Measurements from ENCODE around the gene SRMS. TPM values are rescaled to one million over a fixed set of nuclear protein-coding genes. Genes with fewer than 3 reads are reported as not detected.
A peak's percentile ranks its signal among the peaks of the same experiment; 100 is the strongest.

SRMS gene
- polyA plus RNA-seq, 6 donors from 2014 or later = not detected

DNA sequence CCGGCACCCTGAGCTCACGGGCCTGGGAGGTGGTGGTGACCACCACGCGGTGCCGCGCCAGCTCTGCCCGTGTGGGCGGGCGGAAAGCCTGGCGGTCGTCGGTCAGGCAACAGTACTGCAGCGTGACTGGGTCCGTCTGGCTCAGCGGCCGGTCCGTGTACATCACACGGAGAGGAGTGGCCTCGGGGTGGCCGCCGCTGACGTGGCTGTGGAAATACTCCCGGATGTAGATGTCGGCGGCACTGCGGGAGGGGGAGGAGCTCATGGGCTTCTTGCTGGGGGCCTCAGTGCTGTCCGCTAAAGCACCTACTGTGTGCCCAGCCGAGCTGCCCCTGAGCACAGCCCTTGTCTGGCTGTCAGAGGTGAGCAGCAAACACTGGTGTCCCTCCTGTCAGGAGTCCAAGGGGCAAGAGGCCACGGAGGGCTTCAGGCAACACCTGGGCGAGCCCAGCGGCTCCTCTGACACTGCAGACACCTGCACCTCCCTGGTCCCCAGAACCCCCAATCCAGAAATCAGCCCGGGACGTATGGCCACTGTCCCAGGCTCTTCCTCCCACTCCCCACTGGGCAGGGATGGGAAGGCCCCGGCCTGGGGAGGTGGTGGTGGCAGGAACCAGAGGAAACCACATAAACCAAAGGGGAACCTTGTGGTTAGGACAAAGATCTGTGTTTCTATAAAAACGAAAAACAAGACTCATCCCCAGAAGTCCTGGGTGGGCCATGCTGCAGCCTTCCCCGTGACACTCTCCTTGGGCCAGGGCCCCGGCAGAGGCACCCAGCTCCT is 20.0 kb upstream of the SRMS start:
- ATAC-seq (ENCODE audit: low read depth in 2 of 2) (peak; percentile 79 to 82), DNase-seq (peak; percentile 76)
- Mint-ChIP-seq H3K27ac (peak overlapping the region; percentile 66 to 92 (median 82)), H3K9me3 (no peaks in the 10 kb centered on the region), H3K27me3 (no peaks in the 10 kb centered on the region), H3K4me3 (peak overlapping the region; percentile 84 to 93 (median 88)), H3K36me3 (no peaks in the 10 kb centered on the region), H3K4me1 (peaks cover 20 to 30% (median 22%) of the 10 kb centered on the region in 3 donors)

DNA sequence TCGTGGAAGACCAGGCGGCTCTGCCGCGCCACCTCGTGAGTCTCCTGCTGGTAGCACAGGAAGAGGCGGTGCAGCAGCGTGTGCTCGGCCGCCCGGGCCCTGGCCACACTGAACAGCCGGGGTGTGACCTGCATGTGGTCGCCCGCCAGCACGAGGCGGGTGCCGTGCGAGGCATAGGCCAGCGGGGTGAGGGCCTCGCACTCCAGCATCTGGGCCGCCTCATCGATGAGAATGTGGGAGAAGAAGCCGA is 19.5 kb upstream of the SRMS start:
- H3K4me3 Mint-ChIP-seq = peak overlapping the region in 7 of 8 donors; percentile 39 to 93 (median 85)
- H3K4me1 Mint-ChIP-seq = peaks cover 20 to 30% (median 22%) of the 10 kb centered on the region in 3 donors
- H3K27ac Mint-ChIP-seq = peak overlapping the region in 2 of 6 donors; percentile 76 to 88
- no peaks in the 10 kb centered on the region for H3K9me3 Mint-ChIP-seq
- H3K36me3 Mint-ChIP-seq = no peaks in the 10 kb centered on the region
- no peaks in the 10 kb centered on the region for H3K27me3 Mint-ChIP-seq
- DNase-seq (peak; percentile 35), ATAC-seq (ENCODE audit: low read depth in 2 of 2) (peak; percentile 7 to 12)

DNA sequence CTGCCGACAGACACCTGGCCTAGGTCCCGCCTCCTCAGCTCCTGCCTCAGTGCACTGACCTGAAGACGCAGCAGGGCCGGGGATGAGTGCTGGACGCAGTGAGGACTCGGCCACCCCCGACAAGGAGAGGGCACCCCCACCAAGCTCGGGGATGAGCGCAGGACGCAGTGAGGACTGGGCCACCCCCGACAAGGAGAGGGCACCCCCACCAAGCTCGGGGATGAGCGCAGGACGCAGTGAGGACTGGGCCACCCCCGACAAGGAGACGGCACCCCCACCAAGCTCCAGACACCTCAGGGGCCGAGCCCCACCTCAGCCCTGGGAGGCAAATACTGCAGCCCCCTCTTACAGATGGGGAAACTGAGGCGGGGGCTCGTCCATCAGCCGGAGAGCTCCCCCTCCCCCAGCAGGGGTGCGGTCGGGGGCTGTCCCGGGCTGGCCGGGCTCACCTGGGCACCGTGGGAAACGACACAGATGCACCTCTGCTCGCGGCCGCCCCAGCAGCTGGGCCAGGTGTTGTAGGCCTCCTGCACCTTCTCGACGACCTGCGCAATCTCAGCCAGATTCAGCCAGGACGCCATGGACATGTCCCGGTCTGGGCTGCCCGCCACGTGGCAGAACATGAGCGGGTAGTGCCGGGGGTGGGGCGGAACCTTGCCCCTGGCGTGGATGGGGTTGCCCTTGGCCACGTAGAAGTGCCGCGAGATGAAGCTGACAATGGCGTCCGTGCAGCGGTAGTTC is 19.0 kb upstream of the SRMS start:
- DNase-seq = no peak
- H3K27me3 Mint-ChIP-seq = no peaks in the 10 kb centered on the region
- H3K4me3 Mint-ChIP-seq = peak overlapping the region in 6 of 8 donors; percentile 39 to 90 (median 84)
- no peaks in the 10 kb centered on the region for H3K9me3 Mint-ChIP-seq
- no peak for ATAC-seq (ENCODE audit: low read depth in 2 of 2)
- no peaks in the 10 kb centered on the region for H3K36me3 Mint-ChIP-seq
- no peak overlapping the region for H3K27ac Mint-ChIP-seq
- peaks cover 20 to 30% (median 22%) of the 10 kb centered on the region in 3 donors for H3K4me1 Mint-ChIP-seq

DNA sequence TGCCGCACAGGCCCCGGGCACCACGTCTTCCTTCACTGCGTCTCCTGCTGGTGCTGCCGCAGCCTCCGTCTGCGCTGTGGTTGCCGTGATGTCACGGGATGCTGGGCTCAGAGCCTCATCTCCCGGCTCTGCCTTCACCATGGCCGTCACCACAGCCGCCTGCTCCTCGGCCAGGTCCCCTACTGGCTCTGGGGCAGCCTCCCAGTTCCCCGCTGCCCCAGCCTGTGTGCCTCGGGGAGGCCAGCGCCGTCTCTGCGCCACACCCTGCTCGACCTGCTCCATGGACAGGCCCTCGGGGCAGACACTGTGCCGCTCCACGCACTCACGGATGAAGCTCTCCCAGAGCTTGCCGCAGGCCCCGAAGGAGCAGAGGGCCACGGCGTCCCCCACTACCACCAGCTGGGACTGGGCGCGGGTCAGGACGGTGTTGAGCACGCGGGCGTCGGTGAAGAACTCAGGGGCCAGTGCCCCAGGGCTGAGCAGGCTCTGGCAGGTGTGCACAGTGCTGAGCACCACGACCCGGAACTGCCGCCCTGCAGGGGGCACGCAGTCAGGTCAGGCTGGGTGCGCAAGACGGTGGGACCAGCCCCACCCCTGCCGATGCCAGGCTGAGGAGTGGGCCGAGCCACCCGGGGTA is 18.3 kb upstream of the SRMS start:
- DNase-seq (no peak), ATAC-seq (ENCODE audit: low read depth in 2 of 2) (no peak)
- no peaks in the 10 kb centered on the region for H3K9me3 Mint-ChIP-seq
- H3K36me3 Mint-ChIP-seq = no peaks in the 10 kb centered on the region
- H3K4me1 Mint-ChIP-seq = peaks cover 20 to 30% (median 22%) of the 10 kb centered on the region in 3 donors
- peak overlapping the region in 1 of 8 donors; percentile 25 for H3K4me3 Mint-ChIP-seq
- no peaks in the 10 kb centered on the region for H3K27me3 Mint-ChIP-seq
- peak overlapping the region in 2 of 6 donors; percentile 63 to 82 for H3K27ac Mint-ChIP-seq

DNA sequence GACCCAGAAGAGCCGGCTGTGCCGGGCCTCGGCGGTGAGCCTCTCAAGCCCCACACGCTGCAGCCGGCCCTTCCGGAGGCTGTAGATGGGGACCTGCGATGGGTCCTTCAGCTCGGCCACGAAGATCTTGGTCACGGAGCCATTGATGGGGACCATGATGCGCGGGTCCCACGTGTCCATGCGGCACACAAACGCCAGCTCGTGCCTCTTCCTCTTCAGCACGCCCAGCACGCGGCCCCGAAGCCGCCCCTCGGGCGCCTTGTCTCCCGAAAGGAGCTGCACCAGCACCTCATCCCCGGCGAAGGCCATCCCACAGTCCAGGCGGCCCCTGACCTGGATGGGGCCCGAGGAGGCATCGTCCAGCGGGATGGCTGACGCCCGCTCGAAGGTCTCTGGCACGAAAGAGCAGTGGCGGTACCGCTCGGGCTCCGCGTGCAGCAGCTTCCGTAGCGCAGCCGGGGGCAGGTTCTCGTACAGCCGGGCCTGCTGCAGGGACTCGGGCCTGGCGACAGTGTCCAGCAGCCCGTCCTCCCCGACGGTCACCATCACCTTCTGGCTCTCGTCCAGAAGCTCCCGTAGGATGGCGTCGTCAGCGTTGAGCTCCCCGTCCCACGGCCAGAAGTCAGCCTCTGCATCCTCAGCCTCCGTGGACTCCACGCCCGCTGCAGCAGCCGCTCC is 17.6 kb upstream of the SRMS start:
- H3K4me3 Mint-ChIP-seq = no peak overlapping the region
- H3K27me3 Mint-ChIP-seq = no peaks in the 10 kb centered on the region
- peaks cover 0 to 5% of the 10 kb centered on the region in 2 donors for H3K36me3 Mint-ChIP-seq
- ATAC-seq (ENCODE audit: low read depth in 2 of 2) (no peak), DNase-seq (no peak)
- peaks cover 22 to 34% (median 24%) of the 10 kb centered on the region in 3 donors for H3K4me1 Mint-ChIP-seq
- peak overlapping the region in 1 of 6 donors; percentile 82 for H3K27ac Mint-ChIP-seq
- peaks cover 0 to 2% (median 0%) of the 10 kb centered on the region in 7 donors for H3K9me3 Mint-ChIP-seq

DNA sequence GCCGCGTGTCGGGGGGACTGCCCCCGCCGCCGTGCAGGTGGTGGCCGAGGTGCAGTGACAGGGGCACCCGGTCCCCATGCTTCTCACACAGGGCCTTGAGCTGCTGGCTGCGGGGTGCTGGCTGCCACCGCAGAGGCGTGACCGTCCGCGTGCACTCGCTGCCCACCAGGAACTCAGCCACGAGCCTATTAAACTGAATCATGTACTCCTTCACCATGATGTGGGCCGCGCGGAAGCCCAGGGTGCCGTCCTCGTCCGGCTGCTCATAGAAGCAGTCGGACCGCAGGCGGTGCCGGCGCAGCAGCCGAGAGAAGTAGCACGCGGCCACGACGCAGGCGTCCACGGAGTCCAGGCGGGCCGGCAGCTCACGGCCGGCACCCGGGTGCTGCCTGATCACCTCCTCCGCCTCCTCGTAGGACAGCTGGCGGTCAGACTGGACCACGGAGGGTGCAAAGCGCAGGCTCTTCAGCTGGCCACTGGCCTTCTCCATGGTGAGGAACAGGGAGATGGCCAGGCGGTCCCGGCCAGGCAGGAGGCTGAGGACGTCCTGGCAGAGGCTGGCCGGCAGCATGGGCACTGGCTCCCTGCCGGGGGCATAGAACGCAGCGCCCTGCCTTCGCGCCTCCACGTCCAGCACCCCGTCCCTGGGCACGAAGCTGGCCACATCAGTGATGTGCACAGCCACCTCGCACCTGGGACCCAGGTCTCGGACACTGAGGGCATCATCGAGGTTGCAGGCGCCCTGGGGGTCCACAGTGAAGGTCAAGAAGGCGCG is 16.7 kb upstream of the SRMS start:
- Mint-ChIP-seq H3K9me3 (peaks cover 0 to 2% (median 0%) of the 10 kb centered on the region in 7 donors), H3K4me3 (peak overlapping the region in 1 of 8 donors; percentile 42), H3K27ac (no peak overlapping the region), H3K27me3 (no peaks in the 10 kb centered on the region), H3K4me1 (peaks cover 15 to 25% (median 22%) of the 10 kb centered on the region in 3 donors), H3K36me3 (peaks cover 0 to 6% of the 10 kb centered on the region in 2 donors)
- DNase-seq (no peak), ATAC-seq (ENCODE audit: low read depth in 2 of 2) (no peak)

DNA sequence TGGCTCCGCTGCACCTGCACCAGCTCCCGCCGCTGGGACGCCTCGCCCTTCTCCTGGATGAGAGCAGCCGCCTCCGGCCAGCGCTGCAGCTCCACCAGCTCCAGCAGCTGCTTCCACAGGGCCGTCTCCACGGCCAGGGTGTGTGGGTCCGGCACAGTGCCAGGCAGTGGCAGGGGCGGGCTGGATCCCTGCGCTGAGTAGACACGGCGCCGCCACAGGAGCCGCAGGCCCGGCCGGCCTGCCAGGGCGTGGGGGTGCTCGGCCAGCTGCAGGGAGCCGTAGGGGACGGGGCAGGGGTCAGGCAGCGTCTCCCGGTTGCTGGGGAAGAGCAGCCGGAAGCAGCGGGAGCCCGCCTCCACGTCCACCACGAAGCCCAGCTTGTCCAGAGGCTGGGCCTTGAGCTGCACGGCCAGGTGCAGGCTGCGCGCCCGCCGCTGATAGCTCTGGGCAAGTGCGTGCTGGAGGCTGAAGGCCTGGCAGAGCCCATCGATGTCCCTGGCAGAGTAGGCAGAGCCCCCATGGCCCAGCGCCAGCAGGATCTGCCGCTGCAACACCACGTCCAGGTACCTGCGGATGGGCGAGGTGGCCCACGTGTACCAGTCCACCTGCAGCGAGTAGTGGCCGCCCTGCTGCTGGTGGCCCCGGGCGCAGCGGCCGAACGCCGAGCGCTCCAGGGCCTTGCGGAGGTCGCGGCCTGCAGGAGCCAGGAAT is 15.8 kb upstream of the SRMS start:
- Mint-ChIP-seq H3K4me3 (no peak overlapping the region), H3K4me1 (peaks cover 13 to 22% (median 17%) of the 10 kb centered on the region in 3 donors), H3K36me3 (peaks cover 0 to 6% of the 10 kb centered on the region in 2 donors), H3K9me3 (peaks cover 0 to 2% (median 0%) of the 10 kb centered on the region in 7 donors), H3K27ac (no peak overlapping the region), H3K27me3 (no peaks in the 10 kb centered on the region)
- DNase-seq (no peak), ATAC-seq (ENCODE audit: low read depth in 2 of 2) (no peak)

DNA sequence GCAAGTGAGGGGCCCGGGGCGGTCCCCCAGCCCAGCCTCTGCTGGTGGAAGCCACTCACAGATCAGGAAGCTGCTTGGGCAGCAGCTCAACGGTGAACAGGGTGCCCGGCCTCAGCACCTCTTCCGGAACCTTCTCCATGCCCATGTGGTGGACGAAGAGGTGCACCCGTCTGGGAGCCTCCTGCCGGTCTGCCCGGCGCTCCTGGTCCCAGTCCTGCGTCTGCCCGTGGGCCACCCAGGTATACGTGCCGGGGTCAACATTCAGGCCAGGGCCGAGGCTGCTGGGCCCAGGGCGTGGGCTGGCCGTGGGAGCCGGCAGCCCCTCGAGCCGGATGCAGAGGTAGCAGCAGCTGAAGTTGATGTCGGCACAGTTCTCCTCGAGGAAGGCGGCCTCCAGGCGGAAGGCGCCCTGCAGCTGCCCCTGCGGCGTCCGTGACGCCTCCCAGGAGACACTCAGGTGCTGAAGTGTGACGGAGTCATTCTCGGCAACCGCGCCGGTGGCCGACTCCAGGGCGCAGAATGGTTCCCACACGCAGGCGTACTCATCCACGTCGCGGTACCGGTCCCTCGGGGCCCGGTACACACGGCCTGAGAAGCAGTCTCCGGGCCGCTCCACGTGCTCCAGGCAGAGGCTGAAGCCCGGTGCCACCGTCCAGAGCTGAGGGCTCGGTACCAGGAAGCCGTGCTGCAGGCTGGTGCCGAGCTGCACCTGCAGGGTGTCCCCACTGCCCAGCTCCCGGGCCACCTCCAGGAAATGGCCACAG is 15.1 kb upstream of the SRMS start:
- no peak overlapping the region for H3K27ac Mint-ChIP-seq
- peaks cover 0 to 6% of the 10 kb centered on the region in 2 donors for H3K36me3 Mint-ChIP-seq
- H3K9me3 Mint-ChIP-seq = peaks cover 0 to 2% (median 0%) of the 10 kb centered on the region in 7 donors
- no peaks in the 10 kb centered on the region for H3K27me3 Mint-ChIP-seq
- peaks cover 6 to 15% (median 10%) of the 10 kb centered on the region in 3 donors for H3K4me1 Mint-ChIP-seq
- no peak overlapping the region for H3K4me3 Mint-ChIP-seq
- DNase-seq (no peak), ATAC-seq (ENCODE audit: low read depth in 2 of 2) (peak in 1 of 2 donors; percentile 17)

DNA sequence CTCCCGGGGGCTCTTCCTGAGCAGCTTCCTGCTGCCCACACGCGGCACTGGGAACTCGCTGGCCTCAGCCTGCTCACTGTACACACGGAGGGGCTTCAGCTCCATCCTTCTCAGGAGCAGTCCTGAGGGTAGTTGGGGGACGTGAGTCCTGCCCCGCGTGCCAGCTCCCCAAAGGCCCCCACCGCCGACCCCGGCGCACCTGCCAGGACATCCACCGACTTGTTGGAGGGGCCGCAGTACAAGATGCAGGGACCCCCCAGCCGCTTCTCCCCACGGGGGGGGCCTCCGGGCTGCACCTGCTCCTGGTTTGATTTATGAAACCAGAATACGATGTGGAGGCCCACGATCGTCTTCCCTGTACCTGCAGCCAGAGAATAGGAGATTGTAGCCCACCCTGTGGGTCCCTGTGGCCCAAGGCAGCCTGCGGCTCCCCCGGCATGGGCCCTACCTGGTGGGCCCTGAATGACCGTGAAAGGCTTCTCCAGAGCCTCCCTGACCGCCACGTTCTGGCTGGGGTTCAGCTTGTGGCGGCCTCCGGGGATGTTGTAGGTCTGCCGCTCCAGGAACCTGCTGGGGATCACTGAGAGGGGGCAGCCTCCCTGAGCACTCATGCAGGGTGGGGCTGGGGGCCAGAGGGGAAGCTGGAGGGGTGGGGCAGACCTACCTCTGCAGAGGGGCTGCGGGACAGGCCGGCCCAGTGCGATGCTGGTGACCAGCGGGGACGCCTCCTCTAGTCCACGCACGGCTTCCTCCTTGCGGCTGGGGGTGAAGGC is 14.3 kb upstream of the SRMS start:
- Mint-ChIP-seq H3K27me3 (no peaks in the 10 kb centered on the region), H3K9me3 (peaks cover 0 to 2% (median 0%) of the 10 kb centered on the region in 7 donors), H3K4me1 (peaks cover 3 to 13% (median 8%) of the 10 kb centered on the region in 3 donors), H3K36me3 (peaks cover 0 to 6% of the 10 kb centered on the region in 2 donors), H3K4me3 (no peak overlapping the region), H3K27ac (no peak overlapping the region)
- DNase-seq (no peak), ATAC-seq (ENCODE audit: low read depth in 2 of 2) (no peak)

DNA sequence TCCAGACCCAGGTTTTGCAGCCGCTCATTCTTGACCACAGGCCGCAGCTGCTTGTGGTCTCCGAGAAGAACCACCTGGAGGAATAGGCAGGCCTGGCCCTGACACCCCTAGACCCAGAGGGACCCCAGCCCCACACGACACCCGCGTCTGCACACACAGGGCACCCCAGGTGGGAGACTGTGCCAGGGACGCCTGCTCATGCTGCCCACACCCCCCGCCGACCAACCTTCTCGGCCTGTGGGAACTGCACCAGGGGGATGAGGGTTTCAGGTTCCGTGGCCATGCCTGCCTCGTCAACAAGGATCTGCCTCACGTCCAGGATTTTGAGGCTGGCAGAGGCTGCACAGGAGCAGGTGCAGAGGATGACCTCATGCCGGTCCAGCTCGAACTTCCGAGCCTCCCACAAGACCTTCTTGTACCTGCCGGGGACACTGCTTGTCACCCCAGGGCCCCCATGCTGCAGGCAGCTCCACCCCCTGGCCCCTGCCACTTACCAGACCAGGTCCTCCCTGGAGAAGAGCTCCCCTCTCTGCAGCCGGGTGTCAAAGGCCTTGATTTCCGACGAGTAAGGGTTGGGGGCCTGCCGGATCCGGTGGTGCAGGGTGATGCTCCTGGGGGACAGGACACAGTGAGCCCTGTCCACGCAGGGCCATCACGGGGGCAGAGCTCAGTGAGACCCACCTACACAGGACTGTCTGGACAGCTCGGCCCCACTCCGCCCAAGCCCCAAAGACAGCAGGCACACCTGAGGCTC is 13.5 kb upstream of the SRMS start:
- ATAC-seq (ENCODE audit: low read depth in 2 of 2) (no peak), DNase-seq (no peak)
- Mint-ChIP-seq H3K27ac (no peak overlapping the region), H3K9me3 (peaks cover 0 to 2% (median 0%) of the 10 kb centered on the region in 7 donors), H3K4me3 (no peak overlapping the region), H3K4me1 (peaks cover 6 to 12% (median 8%) of the 10 kb centered on the region in 3 donors), H3K27me3 (no peaks in the 10 kb centered on the region), H3K36me3 (peaks cover 0 to 6% of the 10 kb centered on the region in 2 donors)
